HEK293 (cell line): ENCODE results near the gene C14orf132.

Experiments used
- CTCF ChIA-PET: fragments of 350-600 bp; formaldehyde crosslinking; extraction: SDS; loops from one replicate; lab custom pipeline; 2021; ENCODE audit warnings: antibody characterized with exemption; lab: Yijun Ruan, JAX
- POLR2A ChIA-PET: fragments of 300-600 bp; formaldehyde crosslinking; extraction: SDS; loops from one replicate; lab custom pipeline; 2020; ENCODE audit warnings: antibody characterized with exemption, inconsistent platforms; lab: Yijun Ruan, JAX
- H3K27ac ChIP-seq: fragments of 200-500 bp; sonication (Bioruptor generic); 2 replicates; pipeline ENCODE4 v1.5.1; 2014; ENCODE audit warnings: low read depth, low read length, control low read depth, inconsistent platforms; ENCODE audit errors: extremely low read depth
- H3K36me3 ChIP-seq, 2 experiments: fragments of 200-500 bp in 1 of 2; sonication (Bioruptor generic) in 1 of 2; 1 replicate in 1 of 2; 2 replicates in 1 of 2; pipeline ENCODE4 v1.5.1; 2014 to 2017; ENCODE audit warnings: inconsistent platforms in 2 of 2, low read length in 2 of 2; ENCODE audit not compliant: control insufficient read depth in 2 of 2, insufficient read depth in 1 of 2
- H3K4me1 ChIP-seq: fragments of 200-500 bp; sonication (Bioruptor generic); 2 replicates; pipeline ENCODE4 v1.5.1; 2014; ENCODE audit warnings: mild to moderate bottlenecking, low read length, inconsistent platforms; ENCODE audit not compliant: control insufficient read depth, insufficient read depth
- H3K4me3 ChIP-seq: 2 replicates; pipeline ENCODE4 v1.5.1; 2011; ENCODE audit warnings: low read depth, mild to moderate bottlenecking, control low read depth, low read length, moderate library complexity
- H3K9me3 ChIP-seq: fragments of 200-500 bp; sonication (Bioruptor generic); 2 replicates; pipeline ENCODE4 v1.5.1; 2014; ENCODE audit warnings: low read depth, low read length, inconsistent platforms; ENCODE audit not compliant: control insufficient read depth, insufficient read depth
- EGR2 ChIP-seq: fragments of 450-650 bp; formaldehyde crosslinking; IDR thresholded peaks from 2 replicates; pipeline ENCODE4 v1.5.1; 2016; ENCODE audit warnings: low read depth, missing biosample characterization, missing genetic modification characterization
- FEZF1 ChIP-seq: fragments of 450-650 bp; formaldehyde crosslinking; IDR thresholded peaks from 2 replicates; pipeline ENCODE4 v1.5.1; 2016; ENCODE audit warnings: missing biosample characterization, missing genetic modification characterization
- HOXC10 ChIP-seq: sonication (generic); formaldehyde crosslinking; IDR thresholded peaks from 2 replicates; pipeline ENCODE4 v1.8.1; 2023; ENCODE audit warnings: mild to moderate bottlenecking, missing genetic modification reagents
- OVOL3 ChIP-seq: fragments of 450-650 bp; formaldehyde crosslinking; IDR thresholded peaks from 2 replicates; pipeline ENCODE4 v1.5.1; 2016; ENCODE audit warnings: missing biosample characterization, missing genetic modification characterization
- PBX3 ChIP-seq: sonication (generic); formaldehyde crosslinking; IDR thresholded peaks from 2 replicates; pipeline ENCODE4 v1.8.1; 2022; ENCODE audit warnings: mild to moderate bottlenecking, moderate library complexity, missing genetic modification reagents
- SCRT1 ChIP-seq: fragments of 450-650 bp; formaldehyde crosslinking; IDR thresholded peaks from 2 replicates; pipeline ENCODE4 v1.5.1; 2016; ENCODE audit warnings: missing biosample characterization, missing genetic modification characterization, borderline replicate concordance
- SP7 ChIP-seq: fragments of 450-650 bp; formaldehyde crosslinking; IDR thresholded peaks from 2 replicates; pipeline ENCODE4 v1.5.1; 2016; ENCODE audit warnings: missing biosample characterization, missing genetic modification characterization
- ZBTB6 ChIP-seq: fragments of 450-650 bp; formaldehyde crosslinking; IDR thresholded peaks from 2 replicates; pipeline ENCODE4 v1.5.1; 2017; ENCODE audit warnings: missing biosample characterization, missing genetic modification characterization
- ZFP3 ChIP-seq: fragments of 450-650 bp; formaldehyde crosslinking; IDR thresholded peaks from 2 replicates; pipeline ENCODE4 v1.5.1; 2016; ENCODE audit warnings: low read depth, missing biosample characterization, missing genetic modification characterization
- ZNF133 ChIP-seq: fragments of 450-650 bp; formaldehyde crosslinking; IDR thresholded peaks from 2 replicates; pipeline ENCODE4 v1.5.1; 2016; ENCODE audit warnings: missing biosample characterization, missing genetic modification characterization
- ZNF16 ChIP-seq: fragments of 450-650 bp; formaldehyde crosslinking; IDR thresholded peaks from 2 replicates; pipeline ENCODE4 v1.5.1; 2016; ENCODE audit warnings: low read depth, missing biosample characterization, missing genetic modification characterization
- ZNF221 ChIP-seq: fragments of 450-650 bp; formaldehyde crosslinking; IDR thresholded peaks from 2 replicates; pipeline ENCODE4 v1.5.1; 2017; ENCODE audit warnings: missing biosample characterization, missing genetic modification characterization, borderline replicate concordance
- ZNF394 ChIP-seq: fragments of 450-650 bp; formaldehyde crosslinking; IDR thresholded peaks from 2 replicates; pipeline ENCODE4 v1.5.1; 2016; ENCODE audit warnings: missing biosample characterization, missing genetic modification characterization, mild to moderate bottlenecking, moderate library complexity, borderline replicate concordance
- ZNF426 ChIP-seq: fragments of 450-650 bp; formaldehyde crosslinking; IDR thresholded peaks from 2 replicates; pipeline ENCODE4 v1.5.1; 2017; ENCODE audit warnings: missing biosample characterization, missing genetic modification characterization, mild to moderate bottlenecking, inconsistent platforms, moderate library complexity
- ZNF561 ChIP-seq: fragments of 450-650 bp; IDR thresholded peaks from 2 replicates; pipeline ENCODE4 v1.5.1; 2018; ENCODE audit warnings: missing biosample characterization, missing genetic modification characterization, borderline replicate concordance
- ZNF585B ChIP-seq: fragments of 450-650 bp; formaldehyde crosslinking; IDR thresholded peaks from 2 replicates; pipeline ENCODE4 v1.5.1; 2016; ENCODE audit warnings: missing biosample characterization, missing genetic modification characterization
- ZNF624 ChIP-seq: fragments of 450-650 bp; formaldehyde crosslinking; IDR thresholded peaks from 2 replicates; pipeline ENCODE4 v1.5.1; 2017; ENCODE audit warnings: missing biosample characterization, missing genetic modification characterization
- ZNF629 ChIP-seq: fragments of 450-650 bp; formaldehyde crosslinking; IDR thresholded peaks from 2 replicates; pipeline ENCODE4 v1.5.1; 2017; ENCODE audit warnings: missing biosample characterization, missing genetic modification characterization
- ZNF645 ChIP-seq: fragments of 450-650 bp; formaldehyde crosslinking; IDR thresholded peaks from 2 replicates; pipeline ENCODE4; 2016; ENCODE audit warnings: missing biosample characterization, missing genetic modification characterization
- ZNF677 ChIP-seq: fragments of 450-650 bp; IDR thresholded peaks from 2 replicates; pipeline ENCODE4 v1.5.0; 2018; ENCODE audit warnings: missing biosample characterization, mild to moderate bottlenecking, missing genetic modification characterization, moderate library complexity
- ZNF692 ChIP-seq: fragments of 450-650 bp; formaldehyde crosslinking; IDR thresholded peaks from 2 replicates; pipeline ENCODE4 v1.5.1; 2016; ENCODE audit warnings: missing biosample characterization, missing genetic modification characterization
- ZNF777 ChIP-seq: fragments of 450-650 bp; formaldehyde crosslinking; IDR thresholded peaks from 2 replicates; pipeline ENCODE4 v1.5.1; 2017; ENCODE audit warnings: missing biosample characterization, missing genetic modification characterization, borderline replicate concordance

C14orf132 gene

GRCh38 chr14:96040828-96041371 lies 1.7 kb downstream of the C14orf132 start:
- POLR2A ChIA-PET: interaction anchor here (0.9 kb wide), 1 partner anchor 14 kb away, joined by 5 read pairs; no protein-coding TSS in a partner anchor
- Histone ChIP-seq H3K4me3 (no peak overlapping the region), H3K27ac (no peak overlapping the region), H3K4me1 (peaks cover 4% of the 10 kb centered on the region; the same call in 1 of the 2 replicates), H3K9me3 (no peaks in the 10 kb centered on the region), H3K36me3 (peaks cover 0 to 5% of the 10 kb centered on the region in 2 experiments; a peak in 1 of 3 replicates)
- TF ChIP-seq SCRT1 (tag by site-specific recombination) (no peak), ZNF561 (tag by site-specific recombination) (no peak), ZNF777 (no peak), ZNF426 (tag by site-specific recombination) (no peak), OVOL3 (tag by site-specific recombination) (no peak), HOXC10 (CRISPR knock-in tag) (no peak), ZNF133 (no peak), FEZF1 (tag by site-specific recombination) (no peak), ZNF394 (tag by site-specific recombination) (no peak), ZNF692 (tag by site-specific recombination) (no peak), PBX3 (no peak), ZNF585B (tag by site-specific recombination) (no peak), EGR2 (tag by site-specific recombination) (no peak), SP7 (tag by site-specific recombination) (no peak), ZNF645 (no peak), ZFP3 (no peak), ZNF629 (no peak), ZBTB6 (tag by site-specific recombination) (no peak), ZNF677 (tag by site-specific recombination) (no peak), ZNF624 (no peak)
- CTCF ChIA-PET: interaction anchor here (0.6 to 0.7 kb wide), 3 partner anchors 132 to 1608 kb away, joined by 3 to 5 read pairs (median 3); no protein-coding TSS in a partner anchor

- H3K9me3 ChIP-seq: no peaks in the 10 kb centered on the region
- ChIA-PET POLR2A (no interaction called here), CTCF (interaction anchor here (0.6 to 0.9 kb wide), 3 partner anchors 47 to 275 kb away, joined by 3 to 4 read pairs (median 3); no protein-coding TSS in a partner anchor)
- H3K4me3 ChIP-seq: no peak overlapping the region
- H3K36me3 ChIP-seq: peaks cover 0 to 5% of the 10 kb centered on the region in 2 experiments; a peak in 1 of 3 replicates
- no peak for TF ChIP-seq ZNF221
- peak; percentile 81 for TF ChIP-seq ZNF16 (tag by site-specific recombination)
- H3K4me1 ChIP-seq: peaks cover 4% of the 10 kb centered on the region; the same call in 1 of the 2 replicates
- H3K27ac ChIP-seq: no peak overlapping the region
Measured at GRCh38 chr14:96042248-96042930, 3.2 kb downstream of the C14orf132 start.
